ENCODE results near the gene SLC43A1. TPM values are rescaled to one million over a fixed set of nuclear protein-coding genes. Genes with fewer than 3 reads are reported as not detected.
A peak's percentile ranks its signal among the peaks of the same experiment; 100 is the strongest.

SLC43A1 gene
- total and polyA plus RNA-seq, 2 experiments from 2014 or later: 19.6 to 49.7 TPM

- no peak overlapping the region for H3K4me3 Mint-ChIP-seq
- H3K4me1 Mint-ChIP-seq: peaks cover 8% of the 10 kb centered on the region
- ATAC-seq (no peak), DNase-seq (ENCODE audit: low spot score) (no peak)
- Histone ChIP-seq H3K36me3 (ENCODE audit: insufficient read depth) (no peaks in the 10 kb centered on the region), H3F3A (replicated peaks; ENCODE audit: low read depth) (0 out of 2 replicates have a peak, but pooled peaks cover 3% of the 10 kb centered on the region), H3K4me1 (ENCODE audit: insufficient read depth) (peaks cover 10% of the 10 kb centered on the region), H3K27ac (ENCODE audit: low read depth) (no peak overlapping the region), H3K4me2 (no peak overlapping the region), H3K4me3 (no peak overlapping the region), H2AFZ (0 out of 2 replicates have a peak overlapping the region, but pooled peaks have one; percentile 10), H4K20me1 (replicated peaks; ENCODE audit: insufficient read depth) (no peaks in the 10 kb centered on the region), H3K9me2 (ENCODE audit: insufficient read depth) (no peaks in the 10 kb centered on the region), H3K79me2 (replicated peaks; ENCODE audit: insufficient read depth) (no peaks in the 10 kb centered on the region), H3K27me3 (ENCODE audit: insufficient read depth) (peaks cover 26% of the 10 kb centered on the region)
- H3K36me3 Mint-ChIP-seq (ENCODE audit: low read depth): no peaks in the 10 kb centered on the region; the same call in 2 of the 3 replicates
- TF ChIP-seq JUNB (IDR thresholded peaks at IDR 0.05; ENCODE audit: unreplicated experiment) (no peak), ZNF114 (CRISPR knock-in tag; IDR thresholded peaks at IDR 0.05) (no peak), CTCF (conservative IDR thresholded peaks at IDR 0.05; ENCODE audit: low read depth in 2 of 2) (no peak), STAT1 (IDR thresholded peaks at IDR 0.05; ENCODE audit: unreplicated experiment) (no peak), REST (IDR thresholded peaks at IDR 0.05; ENCODE audit: unreplicated experiment) (no peak), CREB1 (CRISPR knock-in tag; IDR thresholded peaks at IDR 0.05; ENCODE audit: low read depth) (no peak), ZNF462 (CRISPR knock-in tag; IDR thresholded peaks at IDR 0.05) (no peak), ETS1 (IDR thresholded peaks at IDR 0.05) (no peak), ZNF331 (CRISPR knock-in tag; IDR thresholded peaks at IDR 0.05; ENCODE audit: low read depth) (no peak), EZH2phosphoT487 (IDR thresholded peaks at IDR 0.05; ENCODE audit: unreplicated experiment) (no peak), POLR2AphosphoS5 (IDR thresholded peaks at IDR 0.05; ENCODE audit: low read depth) (no peak), NANOG (IDR thresholded peaks at IDR 0.05; ENCODE audit: borderline replicate concordance) (no peak), EZH2 (IDR thresholded peaks at IDR 0.05; ENCODE audit: low read depth, unreplicated experiment) (no peak)
- no peak overlapping the region for H3K27ac Mint-ChIP-seq
- H3K27me3 Mint-ChIP-seq (ENCODE audit: insufficient read depth, low read depth, poor library complexity): peaks cover 12% of the 10 kb centered on the region
- no peaks in the 10 kb centered on the region for H3K9me3 Mint-ChIP-seq
Observed at GRCh38 chr11:57453543-57454177, 61.8 kb downstream of the SLC43A1 start.
